Liver (tissue), 9 donors: ENCODE data around the gene MED12L. TPM values are rescaled to one million over a fixed set of nuclear protein-coding genes. Genes with fewer than 3 reads are reported as not detected.

Experiments used
- DNase-seq: peaks from one replicate; pipeline ENCODE4 v3.0.0-alpha.2; 2017; ENCODE audit warnings: low spot score
- H3K27ac ChIP-seq, 2 donors: one replicate each; pipeline ENCODE4 v1.7.0; 2013; ENCODE audit warnings: inconsistent platforms in 2 of 2, low read length in 2 of 2, control low read depth in 1 of 2, low read depth in 1 of 2, mild to moderate bottlenecking in 1 of 2
- H3K27me3 ChIP-seq, 4 donors: one replicate each; pipeline versions ENCODE4 v1.6.1 to v1.7.0; 2013; ENCODE audit warnings: low read length in 3 of 4, inconsistent platforms in 1 of 4, mild to moderate bottlenecking in 1 of 4, moderate library complexity in 1 of 4; ENCODE audit not compliant: control insufficient read depth in 4 of 4, insufficient read depth in 4 of 4
- H3K36me3 ChIP-seq, 4 donors: one replicate each; pipeline versions ENCODE4 v1.6.1 to v1.7.0; 2013; ENCODE audit warnings: low read length in 3 of 4, mild to moderate bottlenecking in 3 of 4, low read depth in 1 of 4, moderate library complexity in 1 of 4; ENCODE audit not compliant: control insufficient read depth in 4 of 4, insufficient read depth in 3 of 4
- H3K4me1 ChIP-seq, 4 donors: one replicate each; pipeline versions ENCODE4 v1.6.1 to v1.7.0; 2013; ENCODE audit warnings: low read length in 3 of 4, mild to moderate bottlenecking in 3 of 4, moderate library complexity in 1 of 4; ENCODE audit not compliant: control insufficient read depth in 4 of 4, insufficient read depth in 4 of 4
- H3K4me3 ChIP-seq, 3 donors: one replicate each; pipeline versions ENCODE4 v1.6.1 to v1.7.0; 2013; ENCODE audit warnings: low read length in 3 of 3, control low read depth in 1 of 3, low read depth in 1 of 3, mild to moderate bottlenecking in 1 of 3
- H3K9ac ChIP-seq, 2 donors: one replicate each; pipeline ENCODE4 v1.7.0; 2013; ENCODE audit warnings: low read length in 2 of 2, mild to moderate bottlenecking in 2 of 2, moderate library complexity in 2 of 2, control low read depth in 1 of 2, low read depth in 1 of 2
- H3K9me3 ChIP-seq, 4 donors: one replicate each; pipeline versions ENCODE4 v1.6.1 to v1.7.0; 2013; ENCODE audit warnings: low read length in 3 of 4; ENCODE audit not compliant: control insufficient read depth in 4 of 4
- ATF3 ChIP-seq: IDR thresholded peaks from 2 replicates; pipeline ENCODE4 v1.6.1; 2016; ENCODE audit warnings: antibody characterized with exemption
- CTCF ChIP-seq: fragments of 150-350 bp; IDR thresholded peaks from 2 replicates; pipeline ENCODE4 v1.5.1; 2017; ENCODE audit warnings: improper control_type of control experiment, low read depth, low read length; ENCODE audit not compliant: missing input control
- EGR1 ChIP-seq, 2 donors: IDR thresholded peaks; 2 replicates each; pipeline ENCODE4 v1.6.1; 2016 to 2018; ENCODE audit warnings: antibody characterized with exemption in 2 of 2, low read depth in 2 of 2
- FOXA1 ChIP-seq: IDR thresholded peaks from 2 replicates; pipeline ENCODE4 v1.6.1; 2016; ENCODE audit warnings: antibody characterized with exemption
- FOXA2 ChIP-seq: IDR thresholded peaks from 2 replicates; pipeline ENCODE4 v1.6.1; 2016; ENCODE audit warnings: antibody characterized with exemption
- GABPA ChIP-seq, 2 donors: IDR thresholded peaks in 1 of 2; conservative IDR thresholded peaks in 1 of 2; 2 replicates each; pipeline ENCODE4 v1.6.1; 2016; ENCODE audit warnings: antibody characterized with exemption in 2 of 2, mild to moderate bottlenecking in 1 of 2, moderate library complexity in 1 of 2
- HNF4A ChIP-seq, 2 donors: conservative IDR thresholded peaks; 2 replicates each; pipeline ENCODE4 v1.6.1; 2016; ENCODE audit warnings: antibody characterized with exemption in 2 of 2, mild to moderate bottlenecking in 2 of 2
- HNF4G ChIP-seq: IDR thresholded peaks from 2 replicates; pipeline ENCODE4 v1.6.1; 2016; ENCODE audit warnings: antibody characterized with exemption
- JUND ChIP-seq, 2 donors: IDR thresholded peaks; 2 replicates each; pipeline ENCODE4 v1.6.1; 2016; ENCODE audit warnings: antibody characterized with exemption in 2 of 2
- MAX ChIP-seq: IDR thresholded peaks from 2 replicates; pipeline ENCODE4 v1.6.1; 2016; ENCODE audit warnings: antibody characterized with exemption
- NR2F2 ChIP-seq: IDR thresholded peaks from 2 replicates; pipeline ENCODE4 v1.6.1; 2016; ENCODE audit warnings: antibody characterized with exemption
- RAD21 ChIP-seq, 2 donors: IDR thresholded peaks; 2 replicates each; pipeline ENCODE4 v1.6.1; 2016; ENCODE audit warnings: antibody characterized with exemption in 2 of 2, mild to moderate bottlenecking in 2 of 2
- REST ChIP-seq: IDR thresholded peaks from 2 replicates; pipeline ENCODE4 v1.6.1; 2016; ENCODE audit warnings: antibody characterized with exemption, mild to moderate bottlenecking
- RXRA ChIP-seq, 2 donors: IDR thresholded peaks; 2 replicates each; pipeline ENCODE4 v1.6.1; 2017 to 2018; ENCODE audit warnings: antibody characterized with exemption in 2 of 2, mild to moderate bottlenecking in 1 of 2
- SP1 ChIP-seq: IDR thresholded peaks from 2 replicates; pipeline ENCODE4 v1.6.1; 2018; ENCODE audit warnings: antibody characterized with exemption, mild to moderate bottlenecking
- TAF1 ChIP-seq: conservative IDR thresholded peaks from 2 replicates; pipeline ENCODE4 v1.6.1; 2016; ENCODE audit warnings: antibody characterized with exemption, mild to moderate bottlenecking
- YY1 ChIP-seq: IDR thresholded peaks from 2 replicates; pipeline ENCODE4 v1.6.1; 2016; ENCODE audit warnings: antibody characterized with exemption, mild to moderate bottlenecking
- ZBTB33 ChIP-seq: IDR thresholded peaks from 2 replicates; pipeline ENCODE4 v1.6.1; 2016; ENCODE audit warnings: antibody characterized with exemption
- WGBS: extraction: QIAGEN DNeasy Blood & Tissue Kit; methylation state at CpG from one replicate; pipeline ENCODE4 v1.1.7; 2013; 5-methylcytosine and 5-hydroxymethylcytosine counted together
- polyA plus RNA-seq, 2 donors: library from polyadenylated mRNA; stranded (reverse) in 1 of 2; unstranded in 1 of 2; fragments of 200-250 nt in 1 of 2; fragments of >200 nt in 1 of 2; fragmentation: Nextera tagmentation in 1 of 2; extraction: Ambion mirVana in 1 of 2; gene quantifications; one replicate each; pipeline versions ENCODE4 v1.2.1 to v1.2.3, GENCODE V29; 2013 to 2015
- total RNA-seq, 2 donors: library from RNA; depleted of rRNA; stranded (reverse); fragments of >200 nt; gene quantifications; one replicate each; pipeline ENCODE4 v1.2.3, GENCODE V29; 2014
- donor health status: healthy.
- donor health status: healthy.
- donor health status: healthy.
- donor health status: healthy.
- donor health status: healthy.

The MED12L gene
- total and polyA plus RNA-seq, 4 donors, result 0.02 to 2.1 (median 0.49) TPM

GRCh38 chr3:151197981-151198767 lies 112.7 kb downstream of the MED12L start:
- Histone ChIP-seq H3K36me3 (no peaks in the 10 kb centered on the region), H3K27ac (no peak overlapping the region), H3K4me3 (no peak overlapping the region), H3K9ac (no peak overlapping the region), H3K9me3 (no peaks in the 10 kb centered on the region), H3K27me3 (no peaks in the 10 kb centered on the region), H3K4me1 (peaks cover 5 to 16% (median 11%) of the 10 kb centered on the region in 4 donors)
- TF ChIP-seq ZBTB33 (peak; percentile 73), ATF3 (no peak), FOXA1 (no peak), RAD21 (IDR thresholded peaks at IDR 0.05) (no peak), MAX (peak; percentile 68), JUND (IDR thresholded peaks at IDR 0.05) (peak; percentile 62 to 63), SP1 (peak; percentile 83), GABPA (IDR thresholded peaks at IDR 0.05 in 1 of 2, conservative IDR thresholded peaks at IDR 0.05 in 1 of 2) (no peak), REST (peak; percentile 30), RXRA (IDR thresholded peaks at IDR 0.05) (peak; percentile 71 to 75), HNF4G (peak; percentile 89), YY1 (peak; percentile 84), NR2F2 (peak; percentile 76), CTCF (no peak), FOXA2 (no peak), HNF4A (conservative IDR thresholded peaks at IDR 0.05) (peak; percentile 97), EGR1 (IDR thresholded peaks at IDR 0.05; ENCODE audit: low read depth in 2 of 2) (no peak), TAF1 (no peak)
- no peak for DNase-seq
- 34% methylated on average over 6 of the region's 6 CpGs for WGBS
